DMS 273 treated with DMSO at 0.1 percent for 48 hours (cell line): ENCODE measurements around the gene PLA2G12B.
A peak's percentile ranks its signal among the peaks of the same experiment; 100 is the strongest.
"Not testable (repeated sequence)": the region's sequence is repeated elsewhere in the genome, so short reads cannot be mapped to it uniquely, and the experiment has no call there.

ENCODE experiments used
- DNase-seq: peaks from one replicate; lab custom pipeline; 2025; lab: John Stamatoyannopoulos, UW

Gene PLA2G12B, protein sequence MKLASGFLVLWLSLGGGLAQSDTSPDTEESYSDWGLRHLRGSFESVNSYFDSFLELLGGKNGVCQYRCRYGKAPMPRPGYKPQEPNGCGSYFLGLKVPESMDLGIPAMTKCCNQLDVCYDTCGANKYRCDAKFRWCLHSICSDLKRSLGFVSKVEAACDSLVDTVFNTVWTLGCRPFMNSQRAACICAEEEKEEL

DNA sequence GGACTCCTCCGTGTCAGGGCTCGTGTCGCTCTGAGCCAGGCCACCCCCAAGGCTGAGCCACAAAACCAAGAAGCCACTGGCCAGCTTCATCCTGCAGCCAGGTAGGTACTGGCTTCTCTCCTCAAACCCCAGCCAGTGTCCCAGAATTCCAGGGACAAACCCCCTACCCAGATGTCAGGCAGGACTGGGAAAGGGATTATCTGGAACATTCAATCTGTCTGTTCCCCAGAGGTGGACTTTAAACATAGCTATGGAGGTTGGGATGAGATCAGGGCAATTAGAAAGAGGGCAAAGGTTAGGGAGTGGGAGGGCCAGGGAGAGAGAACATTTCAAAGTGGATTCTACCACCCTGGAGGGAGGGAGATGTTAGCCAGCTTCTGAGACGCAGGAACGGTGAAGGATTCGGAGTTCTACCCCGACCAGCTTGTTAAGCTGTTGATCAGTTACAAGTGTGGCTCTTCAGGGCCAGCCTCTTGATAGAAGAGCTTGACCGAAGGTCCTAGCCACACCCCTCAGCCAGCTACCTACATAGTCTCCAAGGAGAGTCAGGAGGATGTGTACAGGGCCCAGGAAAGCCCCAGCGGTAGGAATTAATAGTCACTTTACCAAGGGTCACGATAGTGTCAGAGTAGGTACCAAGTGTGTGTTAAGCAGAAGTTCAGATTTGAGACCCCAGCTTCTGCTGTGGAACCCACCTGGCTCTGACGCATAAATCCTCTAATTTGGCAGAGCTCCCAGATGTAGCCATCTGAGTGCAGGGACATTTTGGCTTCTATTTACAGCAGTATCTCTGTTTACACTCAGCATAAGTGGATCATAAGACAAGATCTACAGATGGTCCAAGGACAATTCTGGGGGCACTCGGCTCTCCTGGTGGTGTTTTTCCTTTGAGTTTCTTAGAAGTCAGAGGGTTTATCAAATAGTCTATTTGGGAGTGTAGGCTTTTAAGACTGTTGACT lies at the start of gene PLA2G12B:
Gene PLA2G12B (minus strand): TSS at position 211 of the 959 bp plus-strand sequence. CDS start 121 bp downstream, at position 90.
- peak; percentile 34 for DNase-seq

DNA sequence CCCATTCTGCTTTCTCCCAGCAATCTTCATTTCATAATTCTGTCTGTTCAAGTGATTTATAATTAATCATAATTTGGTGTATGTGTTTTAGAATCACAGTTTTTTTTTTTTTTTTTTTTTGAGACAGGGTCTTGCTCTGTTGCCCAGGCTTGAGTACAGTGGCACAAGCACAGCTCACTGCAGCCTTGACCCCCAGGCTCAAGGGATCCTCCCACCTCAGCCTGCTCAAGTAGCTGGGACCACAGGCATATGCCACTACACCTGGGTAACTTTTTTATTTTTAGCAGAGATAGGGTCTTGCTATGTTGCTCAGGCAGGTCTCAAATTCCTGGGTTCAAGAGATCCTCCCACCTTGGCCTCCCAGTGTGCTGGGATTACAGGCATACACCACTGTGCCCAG lies 49.2 kb upstream of the PLA2G12B start:
- no peak for DNase-seq

DNA sequence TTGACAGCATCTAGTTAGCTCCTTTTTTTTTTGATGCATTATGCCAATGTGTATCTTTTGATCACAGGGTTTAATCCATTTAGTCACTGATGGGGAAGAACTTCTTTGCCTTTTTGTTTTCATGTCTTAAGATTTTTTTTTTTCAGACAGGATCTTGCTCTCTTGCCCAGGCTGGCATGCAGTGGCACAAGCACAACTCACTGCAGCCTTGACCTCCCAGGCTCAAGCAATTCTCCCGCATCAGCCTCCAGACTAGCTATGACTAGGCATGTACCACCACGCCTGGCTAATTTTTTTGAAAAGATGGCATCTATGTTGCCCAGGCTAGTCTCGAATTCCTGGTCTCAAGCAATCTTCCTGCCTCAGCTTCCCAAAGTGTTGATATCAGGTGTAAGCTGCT lies 46.4 kb upstream of the PLA2G12B start:
- DNase-seq, result no peak

DNA sequence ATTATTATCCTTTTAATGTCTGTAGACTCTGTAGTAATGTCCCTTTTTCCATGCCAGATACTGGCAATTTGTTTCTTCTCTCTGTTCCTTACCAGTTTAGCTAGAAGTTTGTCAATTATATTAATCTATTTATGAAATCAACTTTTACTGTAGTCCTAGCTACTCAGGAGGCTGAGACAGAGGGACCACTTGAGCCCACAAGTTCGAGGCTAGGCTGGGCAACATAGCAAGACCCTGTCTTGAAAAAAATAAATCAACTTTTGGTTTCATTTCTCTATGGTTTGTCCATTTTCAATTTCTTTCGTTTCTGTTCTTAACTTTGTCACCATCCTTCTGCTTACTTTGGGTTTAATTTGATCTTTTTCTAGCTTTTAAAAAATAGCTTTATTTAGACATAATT lies 42.5 kb upstream of the PLA2G12B start:
- DNase-seq, result no peak

GRCh38 chr10:72995459-72995858 lies 40.9 kb upstream of the PLA2G12B start:
- DNase-seq, result not testable (repeated sequence)

- DNase-seq, result not testable (repeated sequence)
These were observed 35.2 kb upstream of the PLA2G12B start for GRCh38 chr10:72989771-72990170.

DNA sequence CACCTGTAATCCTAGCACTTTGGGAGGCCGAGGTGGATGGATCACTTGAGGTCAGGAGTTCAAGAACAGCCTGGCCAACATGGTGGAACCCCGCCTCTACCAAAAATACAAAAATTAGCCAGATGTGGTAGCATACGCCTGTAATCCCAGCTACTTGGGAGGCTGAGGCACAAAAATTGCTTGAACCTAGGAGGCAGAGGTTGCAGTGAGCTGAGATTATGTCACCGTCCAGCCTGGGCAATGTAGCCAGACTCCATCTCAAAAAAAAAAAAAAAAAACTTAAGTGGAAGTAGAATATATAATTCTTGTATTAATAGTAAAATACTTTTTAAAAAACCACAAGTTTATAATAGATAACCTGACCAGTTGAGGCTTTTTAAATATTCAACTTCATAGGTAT lies 30.0 kb upstream of the PLA2G12B start:
- DNase-seq, result not testable (repeated sequence)

DNA sequence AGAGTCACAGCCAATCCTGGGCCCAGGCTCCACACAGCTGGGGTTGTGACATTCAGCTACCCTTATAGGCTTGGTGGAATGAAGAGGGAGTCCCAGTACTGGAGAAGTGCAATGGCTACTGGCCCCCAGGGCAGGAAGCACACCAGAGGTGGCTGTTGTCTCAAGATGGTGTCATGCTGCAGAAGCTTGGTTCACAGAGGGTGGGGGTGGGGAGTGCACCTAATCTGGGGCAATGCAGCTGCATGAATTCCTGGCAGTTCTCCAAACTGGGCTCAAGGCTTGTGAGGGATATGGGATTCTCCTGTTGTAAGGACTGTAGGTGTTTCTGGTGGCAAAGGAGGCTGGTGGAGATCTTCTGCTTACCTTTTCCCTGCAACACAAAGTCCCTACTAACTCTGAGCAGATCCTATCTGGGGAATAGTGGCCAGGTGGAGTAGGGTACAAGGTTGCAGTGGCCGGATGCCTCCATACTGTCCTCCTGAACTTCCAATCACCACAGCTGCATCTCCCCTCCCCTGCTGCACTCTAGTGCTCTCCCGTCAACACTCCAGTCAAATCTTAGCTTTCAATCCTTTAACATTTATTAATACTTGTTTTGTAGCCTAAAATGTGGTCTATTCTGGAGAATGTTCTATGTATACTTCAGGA lies 27.4 kb upstream of the PLA2G12B start:
- no peak for DNase-seq

DNA sequence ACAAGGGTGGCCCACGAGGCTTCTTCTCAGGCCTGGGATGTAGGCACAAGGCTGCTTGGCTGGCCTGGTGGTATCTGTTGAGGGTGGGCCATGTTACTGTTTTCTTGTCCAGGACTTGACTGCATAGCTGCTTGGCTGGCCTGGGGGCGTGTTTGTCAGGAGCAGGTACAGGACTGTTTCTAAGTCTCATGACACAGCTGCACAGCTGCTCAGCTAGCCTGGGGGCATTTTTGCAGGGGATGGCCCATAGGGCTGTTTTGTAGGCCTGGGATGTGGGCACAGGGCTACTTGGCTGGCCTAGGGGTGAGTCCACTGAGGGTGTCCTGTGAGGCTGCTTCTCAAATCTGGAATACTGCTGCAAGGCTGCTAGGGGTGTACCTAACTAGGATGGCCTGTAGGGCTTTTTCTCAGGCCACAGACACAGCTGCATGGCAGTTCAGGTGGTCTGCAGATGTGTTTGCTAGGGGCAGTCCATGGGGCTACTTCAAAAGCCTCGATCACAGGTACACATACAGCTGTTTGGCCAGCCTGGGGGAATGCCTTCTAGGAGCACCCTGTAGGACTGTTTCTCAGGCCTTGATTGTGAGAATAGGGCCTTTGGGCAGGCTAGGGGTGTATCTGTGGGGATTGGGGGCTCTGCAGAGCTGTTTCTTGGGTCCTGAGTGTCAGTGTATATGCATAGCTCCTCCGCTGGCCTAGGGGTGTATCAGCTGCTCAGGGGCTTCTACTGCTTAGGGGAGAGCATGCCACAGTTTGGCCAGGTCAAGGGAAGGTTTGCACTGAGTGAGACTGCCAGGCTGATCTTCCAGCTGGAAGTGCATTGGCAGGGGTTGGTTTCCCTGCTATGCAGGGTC lies 26.6 kb upstream of the PLA2G12B start:
- no peak for DNase-seq

DNA sequence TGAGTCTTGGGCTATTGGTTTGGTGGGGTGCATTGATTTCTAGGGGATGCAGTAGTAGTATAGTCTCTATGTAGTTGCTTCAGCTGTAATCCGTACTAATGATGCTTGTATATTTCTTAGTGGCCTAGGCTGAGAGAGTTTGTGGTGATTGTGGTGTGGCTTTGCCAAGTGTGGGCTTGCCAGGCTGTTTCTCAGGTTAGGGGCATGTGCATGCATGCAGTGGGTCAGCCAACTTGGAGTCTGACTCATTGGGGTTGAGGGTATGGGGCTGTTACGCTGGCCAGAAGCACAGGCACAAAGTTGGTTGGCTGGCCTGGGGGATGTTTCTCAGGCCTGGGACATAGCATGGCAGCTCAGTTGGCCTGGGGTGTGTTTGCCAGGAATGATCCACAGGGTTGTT lies 25.7 kb upstream of the PLA2G12B start:
- DNase-seq, result no peak

- no peak for DNase-seq
These were observed 25.1 kb upstream of the PLA2G12B start for GRCh38 chr10:72979709-72980108.

DNA sequence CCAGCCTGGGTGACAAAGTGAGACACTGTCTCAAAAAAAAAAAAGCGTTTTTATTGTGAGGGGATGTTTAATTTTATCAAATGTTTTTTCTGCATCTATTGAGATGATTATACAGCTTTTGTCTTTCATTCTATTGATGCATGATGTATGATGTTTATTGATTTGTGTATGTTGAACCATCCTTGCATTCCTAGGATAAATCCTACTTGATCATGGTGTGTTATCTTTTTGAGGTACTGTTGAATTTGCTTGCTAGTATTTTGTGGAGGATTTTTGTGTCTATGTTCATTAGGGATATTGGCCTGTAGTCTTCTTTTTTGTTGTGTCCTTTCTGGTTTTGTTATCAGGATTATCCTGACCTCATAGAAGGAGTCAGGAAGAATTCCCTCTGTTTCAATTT lies 22.3 kb upstream of the PLA2G12B start:
- no peak for DNase-seq

- DNase-seq, result no peak
These were observed 1.4 kb upstream of the PLA2G12B start for GRCh38 chr10:72956001-72956400.

- DNase-seq, result no peak
These were observed 393 bp downstream of the PLA2G12B start for GRCh38 chr10:72954230-72954595.

DNA sequence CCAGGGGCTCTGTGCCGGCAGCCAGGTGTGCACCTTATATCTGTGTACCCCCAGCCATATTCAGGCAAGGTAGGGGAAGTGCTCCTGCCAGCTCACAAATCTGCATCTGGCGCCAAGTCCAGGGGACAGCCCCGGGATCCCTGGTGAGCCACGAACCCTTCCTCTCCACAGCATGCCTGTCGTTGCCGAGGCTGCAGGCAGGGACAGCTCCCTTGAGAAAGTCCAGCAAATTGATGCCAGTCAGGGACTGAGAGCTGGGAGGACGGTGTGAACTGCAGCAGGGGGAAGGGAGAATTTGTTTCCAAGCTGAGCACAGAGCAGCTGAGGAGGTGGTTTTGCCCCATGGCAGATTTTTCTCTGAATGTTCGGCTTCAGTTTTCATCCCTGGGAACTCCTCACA lies 919 bp downstream of the PLA2G12B start:
- no peak for DNase-seq

DNA sequence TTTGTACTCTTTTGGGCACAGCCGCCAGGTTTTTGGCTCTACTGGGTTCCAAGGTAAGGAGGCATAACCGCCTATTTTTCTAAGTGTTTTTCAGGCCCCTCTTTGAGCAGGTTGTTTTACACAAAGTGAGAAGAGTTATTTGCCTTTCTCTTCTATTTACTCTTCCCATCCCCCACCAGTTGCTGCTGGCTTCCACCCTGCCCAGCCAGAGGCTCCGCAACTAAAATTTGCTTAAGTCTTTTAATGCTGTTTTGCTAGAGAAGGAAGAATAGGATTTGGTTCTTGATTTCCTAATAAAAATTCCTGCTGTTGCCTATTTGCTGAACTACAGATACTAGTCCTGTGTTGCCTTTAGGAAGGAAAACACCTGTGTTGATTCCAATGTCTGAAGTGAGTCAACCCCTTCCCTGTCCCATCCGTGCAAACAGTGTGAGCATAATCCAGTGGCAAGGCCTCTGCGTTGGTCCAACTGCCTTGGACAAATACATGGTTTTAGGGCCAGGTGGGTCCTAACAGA lies 1.9 kb downstream of the PLA2G12B start:
- DNase-seq, result no peak

DNA sequence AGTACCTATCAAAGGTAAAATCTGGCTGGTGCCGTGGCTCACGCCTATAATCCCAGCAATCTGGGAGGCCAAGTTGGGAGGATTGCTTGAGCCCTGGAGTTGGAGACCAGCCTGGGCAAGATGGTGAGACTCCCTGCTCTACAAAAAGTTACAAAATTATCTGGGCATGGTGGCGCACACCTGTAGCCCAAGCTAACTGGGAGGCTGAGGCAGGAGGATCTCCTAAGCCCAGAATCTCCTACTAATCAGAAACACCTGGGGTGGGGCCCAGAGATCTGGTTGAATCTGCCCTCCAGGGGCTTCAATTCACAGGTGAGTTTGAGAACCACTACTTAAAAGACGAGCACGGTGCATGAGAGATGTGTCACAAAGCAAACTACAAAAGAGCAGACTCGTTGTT lies 2.4 kb downstream of the PLA2G12B start:
- no peak for DNase-seq

DNA sequence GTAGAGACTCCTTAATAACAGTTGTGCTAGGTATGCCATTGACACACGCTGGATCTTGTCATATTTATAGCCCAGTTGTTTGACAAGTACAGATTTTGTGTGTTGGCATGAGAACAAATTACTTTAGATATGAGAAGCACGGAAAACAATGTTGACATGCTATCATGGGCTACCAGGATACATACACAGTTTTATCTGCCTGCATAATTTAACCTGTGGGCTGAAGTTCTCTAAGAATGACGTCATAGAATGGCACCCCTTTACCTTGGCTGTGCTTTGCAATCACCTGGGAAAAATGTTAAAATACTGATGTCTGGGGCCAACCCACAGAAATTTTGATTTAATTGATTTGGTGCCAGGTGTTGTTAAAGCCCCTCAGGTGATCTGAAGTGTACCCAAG lies 2.8 kb downstream of the PLA2G12B start:
- no peak for DNase-seq

- DNase-seq, result no peak
These were observed 5.8 kb downstream of the PLA2G12B start for GRCh38 chr10:72948762-72949161.

DNA sequence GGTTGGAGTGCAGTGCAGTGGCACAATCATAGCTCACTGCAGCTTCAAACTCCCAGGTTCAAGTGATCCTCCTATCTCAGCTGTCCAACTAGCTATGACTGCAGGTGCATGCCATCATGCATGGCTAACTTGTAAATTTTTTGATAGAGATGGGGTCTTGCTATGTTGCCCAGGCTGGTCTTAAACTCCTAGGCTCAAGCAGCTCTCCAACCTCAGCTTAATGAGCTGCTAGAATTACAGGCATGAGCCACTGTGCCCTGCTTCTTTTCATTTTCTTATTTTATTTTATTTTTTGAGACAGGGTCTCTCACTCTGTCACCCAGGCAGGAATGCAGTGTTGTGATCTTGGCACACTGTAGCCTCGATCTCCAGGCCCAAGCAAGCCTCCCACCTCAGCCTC lies 7.6 kb downstream of the PLA2G12B start:
- no peak for DNase-seq

DNA sequence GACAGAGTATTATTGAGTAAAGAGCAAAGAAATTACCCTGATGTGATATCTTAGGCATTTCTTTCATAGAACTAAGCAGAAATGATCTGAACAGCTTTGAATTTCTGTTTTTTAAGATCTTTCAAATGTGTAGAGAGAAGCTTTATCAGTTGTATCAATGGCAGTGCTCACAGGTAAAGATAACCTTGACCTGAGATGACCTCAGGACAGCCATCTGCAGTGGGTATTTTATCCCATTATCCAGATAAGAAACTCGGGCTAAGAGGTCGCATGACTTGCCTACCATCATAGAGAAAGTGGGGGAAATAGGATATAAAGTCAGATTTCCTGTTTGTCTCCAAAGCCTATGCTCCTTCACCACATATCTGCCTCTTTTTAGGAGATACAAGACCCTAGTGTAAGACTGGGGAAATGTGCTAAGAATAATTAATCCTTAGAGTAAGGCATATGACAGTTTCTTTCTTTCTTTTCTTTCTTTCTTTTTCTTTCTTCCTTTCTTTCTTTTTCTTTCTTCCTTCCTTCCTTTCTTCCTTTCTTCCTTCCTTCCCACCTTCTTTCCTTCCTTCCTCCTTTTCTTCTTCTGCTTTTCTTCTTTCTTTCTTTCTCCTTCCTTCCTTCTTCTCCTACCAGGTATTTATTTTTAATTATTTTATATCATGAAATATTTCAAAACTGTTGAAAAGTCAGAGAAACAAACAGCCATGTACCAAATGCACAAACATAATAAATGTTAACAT lies 10.9 kb downstream of the PLA2G12B start:
- no peak for DNase-seq
